ENCODE measurements around the gene RBM38.

RBM38 gene

DNA sequence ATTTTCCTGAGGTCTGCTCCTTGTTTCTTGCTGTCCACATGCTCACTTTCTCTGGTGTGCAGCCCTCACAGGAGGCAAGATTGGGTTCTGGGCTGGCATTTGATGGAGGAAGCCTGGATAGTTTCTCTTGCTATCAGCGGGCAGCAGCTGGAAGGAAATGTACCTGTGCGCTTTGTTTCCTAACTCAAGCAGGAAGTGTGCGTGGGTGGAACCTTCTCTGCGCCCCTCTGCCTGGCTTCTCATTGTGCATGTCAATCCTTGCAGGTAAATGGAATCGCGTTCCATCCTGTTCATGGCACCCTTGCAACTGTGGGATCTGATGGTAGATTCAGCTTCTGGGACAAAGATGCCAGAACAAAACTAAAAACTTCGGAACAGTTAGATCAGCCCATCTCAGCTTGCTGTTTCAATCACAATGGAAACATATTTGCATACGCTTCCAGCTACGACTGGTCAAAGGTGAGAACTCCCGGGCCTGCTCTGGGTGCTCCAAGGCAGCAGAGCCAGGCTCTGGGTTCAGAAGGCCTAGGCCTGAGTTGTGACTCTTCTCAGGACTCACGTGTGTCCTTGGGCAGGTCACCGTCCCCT is 16.8 kb upstream of the RBM38 start:
- no peak for DNase-seq
- H3K36me3 ChIP-seq = peaks cover 85% of the 10 kb centered on the region

DNA sequence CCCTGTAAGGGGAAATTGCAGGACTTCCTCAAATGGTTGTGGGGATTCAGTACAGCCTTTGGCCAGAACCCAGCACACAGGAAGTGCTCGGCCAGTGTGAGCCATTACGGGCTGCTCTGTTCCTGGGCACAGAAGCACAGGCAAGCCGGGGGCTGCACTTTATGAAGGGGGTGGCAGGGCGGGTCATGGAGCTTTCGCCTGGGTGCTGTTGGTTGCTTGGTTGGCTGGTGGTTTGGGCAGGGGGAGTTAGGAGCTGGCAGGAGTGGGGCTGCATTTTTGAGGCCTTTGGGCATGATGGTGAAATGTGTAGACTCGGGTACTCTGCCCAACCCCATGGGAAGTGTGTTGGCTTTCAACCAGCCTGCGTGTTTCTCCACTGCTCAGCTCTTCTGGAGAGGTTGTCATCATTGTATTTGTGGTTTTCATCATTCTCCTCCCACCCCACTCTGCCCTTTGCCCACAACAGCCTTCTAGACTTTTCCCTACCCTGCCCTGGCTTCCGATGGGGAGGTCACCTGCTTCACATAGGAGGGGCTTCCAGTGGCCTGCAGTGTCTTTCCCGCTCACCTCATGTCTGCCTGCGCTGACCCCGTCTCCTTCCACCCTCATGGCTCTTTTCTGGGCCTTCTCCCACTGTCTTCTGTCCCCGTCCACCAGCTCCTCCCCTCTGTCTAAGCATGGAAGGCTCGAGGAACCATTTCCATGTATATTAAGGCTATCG is 16.1 kb upstream of the RBM38 start:
- Histone ChIP-seq H3K9me3 (ENCODE audit: severe bottlenecking) (no peaks in the 10 kb centered on the region), H3K27ac (no peak overlapping the region), H3K4me3 (ENCODE audit: low read depth, low read length) (no peak overlapping the region), H3K27me3 (ENCODE audit: insufficient read depth, low read depth, severe bottlenecking) (no peaks in the 10 kb centered on the region), H3K36me3 (peaks cover 79% of the 10 kb centered on the region)
- no peak for DNase-seq
- TF ChIP-seq, protein P1, sequence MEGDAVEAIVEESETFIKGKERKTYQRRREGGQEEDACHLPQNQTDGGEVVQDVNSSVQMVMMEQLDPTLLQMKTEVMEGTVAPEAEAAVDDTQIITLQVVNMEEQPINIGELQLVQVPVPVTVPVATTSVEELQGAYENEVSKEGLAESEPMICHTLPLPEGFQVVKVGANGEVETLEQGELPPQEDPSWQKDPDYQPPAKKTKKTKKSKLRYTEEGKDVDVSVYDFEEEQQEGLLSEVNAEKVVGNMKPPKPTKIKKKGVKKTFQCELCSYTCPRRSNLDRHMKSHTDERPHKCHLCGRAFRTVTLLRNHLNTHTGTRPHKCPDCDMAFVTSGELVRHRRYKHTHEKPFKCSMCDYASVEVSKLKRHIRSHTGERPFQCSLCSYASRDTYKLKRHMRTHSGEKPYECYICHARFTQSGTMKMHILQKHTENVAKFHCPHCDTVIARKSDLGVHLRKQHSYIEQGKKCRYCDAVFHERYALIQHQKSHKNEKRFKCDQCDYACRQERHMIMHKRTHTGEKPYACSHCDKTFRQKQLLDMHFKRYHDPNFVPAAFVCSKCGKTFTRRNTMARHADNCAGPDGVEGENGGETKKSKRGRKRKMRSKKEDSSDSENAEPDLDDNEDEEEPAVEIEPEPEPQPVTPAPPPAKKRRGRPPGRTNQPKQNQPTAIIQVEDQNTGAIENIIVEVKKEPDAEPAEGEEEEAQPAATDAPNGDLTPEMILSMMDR (IDR thresholded peaks at IDR 0.05; ENCODE audit: low read depth, low read length) = no peak

More for the DNA sequence above, 16.8 kb upstream of the RBM38 start:
- no peak overlapping the region for H3K27ac ChIP-seq
- no peaks in the 10 kb centered on the region for H3K9me3 ChIP-seq (ENCODE audit: severe bottlenecking)
- no peak overlapping the region for H3K4me3 ChIP-seq (ENCODE audit: low read depth, low read length)
- TF ChIP-seq, protein P1 (IDR thresholded peaks at IDR 0.05; ENCODE audit: low read depth, low read length) = no peak
- H3K27me3 ChIP-seq (ENCODE audit: insufficient read depth, low read depth, severe bottlenecking) = no peaks in the 10 kb centered on the region

DNA sequence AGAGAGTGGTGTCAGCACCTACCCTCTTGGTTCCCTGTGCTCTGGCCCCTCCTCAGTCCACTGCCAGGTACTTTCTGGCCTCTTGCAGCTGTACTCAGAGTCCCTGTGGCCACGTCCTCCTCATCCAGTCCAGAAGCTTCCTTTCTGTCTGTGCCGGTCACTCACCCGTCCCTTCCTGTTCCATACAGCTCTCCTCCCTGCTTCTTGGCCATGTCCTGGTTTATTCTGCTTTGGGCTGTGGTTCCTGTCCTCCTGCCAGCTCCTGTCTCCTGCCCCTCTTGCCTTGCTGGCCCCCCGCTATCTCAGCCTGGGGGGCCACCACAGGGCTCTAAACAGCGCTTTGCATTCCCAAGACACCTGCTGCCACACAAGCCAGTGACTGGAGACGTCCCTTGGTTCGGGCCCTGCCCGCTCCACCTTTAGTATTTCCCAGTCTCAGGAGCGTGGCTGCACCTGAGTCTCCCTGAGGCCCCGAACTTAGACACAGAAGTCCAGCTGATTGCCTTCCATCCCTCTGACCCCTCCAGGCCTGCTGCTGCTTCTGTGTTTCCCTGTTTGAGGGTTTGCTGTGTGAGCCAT is 15.5 kb upstream of the RBM38 start:
- no peaks in the 10 kb centered on the region for H3K9me3 ChIP-seq (ENCODE audit: severe bottlenecking)
- H3K36me3 ChIP-seq = peaks cover 79% of the 10 kb centered on the region
- H3K27me3 ChIP-seq (ENCODE audit: insufficient read depth, low read depth, severe bottlenecking) = no peaks in the 10 kb centered on the region
- H3K4me3 ChIP-seq (ENCODE audit: low read depth, low read length) = no peak overlapping the region
- TF ChIP-seq, protein P1 (IDR thresholded peaks at IDR 0.05; ENCODE audit: low read depth, low read length) = no peak
- H3K27ac ChIP-seq = no peak overlapping the region
- DNase-seq = no peak

DNA sequence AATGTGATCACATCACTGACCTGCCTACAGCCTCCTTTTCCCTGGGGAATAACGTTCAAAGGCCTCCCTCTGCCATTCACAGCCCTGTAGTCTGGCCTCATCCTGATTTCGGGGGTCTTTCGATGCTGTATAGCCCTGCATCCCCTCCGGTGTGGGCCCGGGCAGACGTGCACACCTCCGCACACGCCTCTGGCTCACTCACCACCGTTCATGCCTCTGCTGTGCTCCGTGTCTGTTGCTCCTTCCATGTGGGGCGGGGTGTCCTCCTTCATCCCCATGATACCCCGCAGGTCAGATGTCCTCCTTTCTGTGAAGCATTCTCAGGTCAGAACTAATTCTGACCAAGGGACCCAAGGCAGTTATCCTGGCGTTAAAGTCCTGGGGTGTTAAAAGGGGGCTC is 13.8 kb upstream of the RBM38 start:
- Histone ChIP-seq H3K27ac (no peak overlapping the region), H3K4me3 (ENCODE audit: low read depth, low read length) (no peak overlapping the region), H3K9me3 (ENCODE audit: severe bottlenecking) (no peaks in the 10 kb centered on the region), H3K27me3 (ENCODE audit: insufficient read depth, low read depth, severe bottlenecking) (no peaks in the 10 kb centered on the region), H3K36me3 (peaks cover 70% of the 10 kb centered on the region)
- TF ChIP-seq, protein P1 (IDR thresholded peaks at IDR 0.05; ENCODE audit: low read depth, low read length) = no peak
- DNase-seq = no peak

DNA sequence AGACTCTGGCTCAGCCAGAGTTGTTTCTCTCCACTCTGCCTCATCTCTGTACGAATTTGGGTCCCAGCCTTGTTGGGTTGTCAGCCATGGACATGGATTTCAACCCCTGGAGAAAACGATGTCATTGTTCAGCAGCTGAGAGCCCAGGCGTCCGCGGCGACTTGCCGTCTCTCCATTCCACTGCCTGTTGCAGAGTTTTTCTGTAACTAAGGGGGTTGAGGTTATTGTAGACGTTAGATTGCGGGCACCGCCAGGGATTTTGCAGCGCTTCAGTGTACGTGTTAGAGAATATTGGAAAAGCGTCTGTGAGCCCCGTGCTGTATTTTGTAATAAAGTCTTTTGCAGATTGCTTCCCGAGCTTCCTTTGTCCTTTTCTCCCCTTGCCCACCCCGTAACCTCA is 13.1 kb upstream of the RBM38 start:
- TF ChIP-seq, protein P1 (IDR thresholded peaks at IDR 0.05; ENCODE audit: low read depth, low read length) = no peak
- no peaks in the 10 kb centered on the region for H3K9me3 ChIP-seq (ENCODE audit: severe bottlenecking)
- peaks cover 68% of the 10 kb centered on the region for H3K36me3 ChIP-seq

More for the DNA sequence above, 13.1 kb upstream of the RBM38 start:
- DNase-seq = no peak
- H3K27me3 ChIP-seq (ENCODE audit: insufficient read depth, low read depth, severe bottlenecking) = no peaks in the 10 kb centered on the region
- H3K4me3 ChIP-seq (ENCODE audit: low read depth, low read length) = no peak overlapping the region
- H3K27ac ChIP-seq = no peak overlapping the region
